Endothelial cell of umbilical vein (primary cell): ENCODE data around the gene RALGPS1. TPM values are rescaled to one million over a fixed set of nuclear protein-coding genes. Genes with fewer than 3 reads are reported as not detected.

Source experiments
- polyA plus RNA-seq, 4 experiments: library from polyadenylated mRNA; depleted of rRNA in 3 of 4; stranded (reverse) in 3 of 4; unstranded in 1 of 4; fragments of >200 nt; gene quantifications; 2 replicates each; pipeline versions ENCODE4 v1.2.1 to v1.2.3, GENCODE V29; 2011 to 2012; ENCODE audit warnings: missing spikeins in 1 of 4
- total RNA-seq: library from RNA; stranded (reverse); gene quantifications from 2 replicates; pipeline ENCODE4 v1.2.3, GENCODE V29; 2021

RALGPS1 gene
- total and polyA plus RNA-seq, 2 donors (not counting 3 experiments of a cell fraction or from before 2014, with no cell fraction given) = 3.8 to 5.5 TPM

Other genes with a start within 250 kb of the RALGPS1 start
- 9.0 and 14.2 TPM in 2 replicates for gene ZBTB43, start 109.7 kb upstream of the RALGPS1 start, total RNA-seq
- gene ZBTB43, start 109.7 kb upstream of the RALGPS1 start, polyA plus RNA-seq = 3.2 and 19.2 TPM in 2 replicates
- gene ZBTB34, start 54.1 kb upstream of the RALGPS1 start, total RNA-seq = 9.3 and 9.6 TPM in 2 replicates
- gene ZBTB34, start 54.1 kb upstream of the RALGPS1 start, polyA plus RNA-seq = 4.0 and 4.3 TPM in 2 replicates
- 21.8 and 24.5 TPM in 2 replicates for gene ANGPTL2, start 207.9 kb downstream of the RALGPS1 start, total RNA-seq
- gene ANGPTL2, start 207.9 kb downstream of the RALGPS1 start, polyA plus RNA-seq = 15.1 and 15.5 TPM in 2 replicates